GM18499 (cell line): ENCODE data around the gene SEMA4D.

Source experiments
- ATAC-seq: cut with Tn5 transposase; IDR thresholded peaks from one replicate; pipeline ENCODE4 v1.9.1; 2021; ENCODE audit warnings: moderate number of reproducible peaks; ENCODE audit not compliant: insufficient read depth, unreplicated experiment

SEMA4D gene

DNA sequence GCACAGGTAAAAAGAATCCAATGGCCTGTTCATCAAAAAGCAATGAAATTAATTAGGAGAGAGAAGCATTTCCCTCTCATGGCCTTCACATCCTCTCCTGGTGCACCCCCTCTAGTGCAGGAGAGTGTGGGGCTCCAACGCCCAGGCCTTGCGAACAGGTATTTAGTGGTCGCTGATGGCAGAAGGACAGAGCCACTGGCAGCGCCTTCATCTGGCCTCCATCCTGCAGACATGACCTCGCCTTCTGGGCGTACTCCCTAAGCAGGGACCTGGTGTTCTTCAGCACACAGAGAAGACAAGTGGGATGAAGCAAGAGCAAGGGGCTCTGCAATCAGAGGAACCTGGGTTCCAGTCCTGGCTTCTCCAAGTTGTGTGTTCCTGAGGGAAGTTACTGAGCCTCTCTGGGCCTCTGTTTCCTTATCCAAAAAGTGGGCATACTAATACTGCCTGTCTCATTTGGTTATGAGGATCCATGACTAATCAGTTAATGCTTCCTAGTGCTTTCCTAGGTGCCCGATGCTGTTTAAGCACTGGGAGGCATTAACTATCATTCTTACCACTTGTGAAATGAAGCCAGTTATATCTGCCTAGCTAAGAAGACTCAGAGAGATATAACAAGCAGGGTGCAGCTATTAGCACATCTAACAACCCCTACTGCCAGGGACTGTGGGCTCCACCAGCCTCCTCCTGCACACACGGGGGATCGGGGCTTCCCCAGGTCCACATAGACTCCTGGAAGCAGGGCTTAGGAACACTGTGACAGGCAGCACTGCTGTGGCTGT, 77.3 kb downstream of the SEMA4D start:
- ATAC-seq, result no peak

GRCh38 chr9:89419978-89420394, 77.9 kb downstream of the SEMA4D start:
- no peak for ATAC-seq

DNA sequence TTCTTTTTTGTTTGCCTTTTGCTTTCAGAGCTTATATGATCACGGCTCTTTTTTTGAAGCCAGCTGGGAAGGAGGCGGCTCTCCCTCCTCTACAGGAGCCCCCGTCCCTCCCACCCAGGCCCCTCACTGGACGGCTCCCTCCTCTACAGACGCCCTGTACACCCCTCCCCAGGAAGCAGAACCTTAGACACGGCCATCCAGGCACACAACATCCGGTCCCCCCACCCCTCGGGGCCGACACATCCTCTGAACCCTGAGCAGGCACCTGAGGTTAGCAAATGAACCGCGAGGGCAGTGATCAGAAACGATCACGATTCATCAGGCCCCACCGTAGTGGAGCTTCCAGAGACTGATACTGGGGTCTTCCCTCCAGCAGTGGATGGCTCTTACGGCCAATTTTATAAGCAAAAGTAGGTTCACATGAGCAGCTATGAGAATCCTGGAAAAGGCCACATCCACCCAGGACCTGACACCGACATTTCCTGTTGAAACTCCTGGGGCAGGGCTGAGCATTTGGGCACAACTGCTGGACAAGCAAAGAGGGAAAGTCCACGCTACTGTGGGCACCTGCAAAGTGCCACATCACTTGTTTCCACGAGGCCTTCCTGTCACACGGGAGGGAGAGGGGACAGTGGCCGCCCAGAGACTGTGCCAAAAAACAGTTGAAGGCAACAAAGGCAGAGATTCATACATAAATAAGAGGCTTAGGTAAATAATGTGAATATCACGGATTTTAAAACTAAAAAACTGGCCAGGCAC, 78.9 kb downstream of the SEMA4D start:
- ATAC-seq, result no peak

DNA sequence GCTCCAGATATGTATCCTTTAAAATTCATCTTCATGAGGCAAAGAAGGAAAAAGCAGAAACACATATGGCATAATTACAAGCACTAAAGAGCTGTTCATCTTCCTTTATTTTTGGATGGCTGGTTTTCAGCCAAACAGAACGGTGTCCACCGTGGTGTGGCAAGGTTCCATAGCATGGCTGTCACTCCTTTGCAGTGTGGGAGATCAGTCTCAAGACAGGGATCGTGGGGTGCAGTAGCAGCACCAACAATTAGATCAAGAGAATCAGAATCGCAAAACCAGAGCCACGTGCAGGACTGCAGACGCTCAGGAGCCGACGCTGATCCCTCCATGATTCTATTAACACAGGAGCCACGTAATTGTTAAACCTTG, 79.5 kb downstream of the SEMA4D start:
- ATAC-seq, result no peak

- ATAC-seq, result no peak
Observed at GRCh38 chr9:89417832-89418473, 80.0 kb downstream of the SEMA4D start.

DNA sequence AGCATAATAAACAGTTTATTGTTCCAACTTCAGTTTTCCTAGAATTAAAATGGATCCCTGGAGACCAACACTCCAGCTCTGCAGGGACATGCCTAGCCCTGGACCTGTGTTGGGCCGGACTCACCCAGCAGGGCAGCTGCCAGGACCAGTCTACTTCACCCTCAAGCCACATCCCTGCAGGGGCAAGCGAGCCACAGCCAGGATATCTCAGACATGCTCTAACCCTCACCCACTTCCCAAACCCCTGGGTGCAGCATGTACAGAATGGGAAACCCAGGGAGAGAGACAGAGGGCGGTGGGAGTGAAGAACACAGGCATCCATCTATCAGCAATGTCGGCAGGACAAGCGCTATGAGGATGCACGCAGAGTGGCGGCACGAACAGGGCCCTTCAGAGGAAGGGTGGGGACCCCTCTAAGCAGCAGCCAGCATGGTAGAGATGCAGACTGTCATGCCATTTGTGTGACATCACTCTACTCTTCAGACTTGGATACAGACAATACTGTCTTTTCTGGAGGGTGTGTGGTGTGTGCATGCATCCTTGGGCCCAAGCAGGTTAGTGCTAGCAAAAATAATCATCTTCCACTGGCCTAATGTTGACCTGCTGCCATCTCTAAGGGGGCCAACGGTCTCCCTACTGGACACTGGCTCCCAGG, 83.1 kb downstream of the SEMA4D start:
- no peak for ATAC-seq

GRCh38 chr9:89413963-89414638, 83.8 kb downstream of the SEMA4D start:
- no peak for ATAC-seq

- no peak for ATAC-seq
Observed at GRCh38 chr9:89412951-89413350, 85.0 kb downstream of the SEMA4D start.

DNA sequence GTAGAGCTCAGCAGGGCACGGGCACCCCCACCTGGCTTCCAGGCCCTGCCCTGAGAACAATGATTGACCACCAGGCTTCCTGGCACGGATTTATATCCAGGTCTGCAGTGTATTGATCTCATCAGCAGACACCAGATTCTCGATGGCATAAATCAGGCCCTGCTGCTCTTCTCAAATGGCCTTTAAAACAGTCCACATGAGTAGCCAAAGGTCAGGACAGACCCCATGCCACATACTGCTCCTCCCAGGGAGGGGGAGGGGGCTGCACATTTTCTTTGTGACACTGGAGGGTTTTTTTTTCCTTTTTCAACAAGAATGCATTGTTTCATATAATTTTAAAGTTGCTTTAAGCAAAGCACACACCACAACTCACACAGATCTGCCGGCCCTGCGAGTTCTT, 85.4 kb downstream of the SEMA4D start:
- ATAC-seq, result no peak

DNA sequence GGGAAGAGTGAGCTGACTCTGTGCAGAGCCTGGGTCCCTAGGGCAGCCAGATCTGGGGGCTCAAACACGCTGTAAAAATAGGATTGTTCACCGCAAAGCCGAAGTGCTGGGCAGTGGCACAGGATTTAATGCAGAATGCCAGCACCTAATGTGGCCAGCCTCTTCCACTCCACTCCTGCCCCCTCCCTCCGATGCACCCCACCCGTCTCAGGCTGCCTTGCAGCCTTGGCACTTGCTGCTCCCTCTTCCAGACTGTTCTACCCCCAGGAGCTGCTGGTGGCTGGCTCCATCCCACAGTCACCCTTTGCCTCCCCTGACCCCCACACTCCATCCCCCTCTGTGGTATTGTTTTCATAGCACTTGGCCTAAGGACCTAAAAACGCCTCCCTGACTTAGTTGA, 86.2 kb downstream of the SEMA4D start:
- ATAC-seq, result no peak

DNA sequence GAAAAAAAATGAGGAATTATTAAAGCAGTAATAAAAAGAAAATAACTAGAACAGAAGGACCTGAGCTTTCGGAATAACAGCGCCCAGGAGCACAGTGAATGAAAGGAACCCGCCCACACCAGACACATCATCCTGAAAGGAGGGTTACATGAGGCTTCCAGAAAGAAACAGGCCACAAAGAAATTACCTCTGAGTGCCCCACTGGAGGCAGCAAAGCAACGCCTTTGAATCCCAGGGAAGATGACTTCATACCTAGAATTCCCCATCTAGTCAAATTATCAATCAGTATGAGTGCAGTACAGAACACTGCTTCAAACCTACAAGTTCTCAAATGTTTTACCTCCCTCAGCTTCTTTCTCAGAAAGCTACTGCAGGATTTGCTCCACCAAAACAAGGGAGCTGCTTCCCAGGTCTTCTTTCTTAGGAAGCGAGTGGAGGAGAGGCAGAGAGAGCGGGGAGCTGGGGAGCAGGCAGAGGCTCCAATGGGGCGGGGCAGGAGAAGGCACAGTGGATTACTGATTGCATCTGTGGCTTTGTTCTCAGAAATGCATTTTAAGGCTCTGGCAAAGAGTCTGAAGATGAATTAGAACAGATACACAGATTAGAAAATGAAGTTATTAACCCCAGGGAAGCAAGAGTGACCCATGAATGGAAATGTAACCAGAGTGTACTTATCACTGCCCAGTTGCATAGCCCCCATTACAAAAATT, 87.1 kb downstream of the SEMA4D start:
- ATAC-seq, result peak; percentile 51

DNA sequence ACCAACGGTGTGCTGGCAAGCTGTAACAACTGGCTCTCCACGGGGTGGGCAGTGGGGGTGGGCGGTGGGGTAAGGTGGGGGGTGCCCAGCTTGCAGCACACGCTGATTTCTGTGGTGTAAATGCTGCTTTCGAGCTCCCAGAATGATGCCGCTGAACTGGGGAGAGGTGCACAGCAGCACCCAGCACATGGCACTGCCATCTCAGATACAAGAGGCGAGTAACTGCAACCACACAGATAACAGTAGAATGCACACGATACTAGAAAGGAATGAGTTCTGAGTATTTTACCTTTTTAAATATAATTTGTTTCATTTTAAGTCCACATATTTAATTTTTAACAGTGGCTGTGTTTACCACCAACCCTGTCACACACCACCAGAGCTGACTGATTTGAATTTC, 87.9 kb downstream of the SEMA4D start:
- ATAC-seq, result no peak

DNA sequence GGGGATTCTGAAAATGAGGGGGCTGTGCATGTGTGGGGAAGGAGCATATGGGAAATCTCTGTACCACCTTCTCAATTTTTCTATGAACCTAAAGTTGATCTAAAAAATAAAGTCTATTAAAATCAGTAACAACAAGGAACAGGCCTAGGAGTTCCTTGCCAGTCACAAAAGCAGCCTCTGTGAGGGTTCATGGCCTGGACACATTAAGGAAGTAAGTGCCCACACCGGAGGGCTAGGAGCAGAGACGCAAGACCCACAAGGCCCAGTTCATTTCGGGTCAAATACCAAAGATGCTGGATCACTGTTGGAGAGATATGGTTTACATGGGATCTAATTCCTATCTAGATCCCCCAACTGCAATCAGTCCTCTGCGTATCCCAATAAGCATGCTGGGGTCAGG, 88.4 kb downstream of the SEMA4D start:
- ATAC-seq, result no peak

DNA sequence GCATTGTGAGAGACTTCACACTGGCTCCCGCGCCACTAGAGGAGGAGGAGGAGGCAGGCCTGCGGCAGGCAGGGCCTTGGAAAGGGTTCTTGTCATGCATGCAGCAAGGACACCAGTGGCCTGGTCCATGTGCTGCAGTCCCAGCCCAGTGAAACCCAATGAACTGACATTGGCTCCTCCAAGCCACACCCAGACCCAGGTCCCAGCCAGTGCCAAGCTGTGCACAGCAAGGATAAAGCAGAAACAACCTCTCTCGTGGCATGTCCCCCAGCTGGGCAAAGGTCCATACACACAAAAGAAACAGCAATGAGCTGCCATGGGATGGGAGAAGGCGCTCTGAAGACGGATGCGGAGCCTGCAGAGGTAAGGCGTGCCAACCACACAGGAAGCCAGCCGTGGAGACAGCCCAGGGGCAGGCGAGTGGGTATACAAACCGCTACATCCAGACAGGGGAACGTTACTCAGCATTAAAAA, 89.2 kb downstream of the SEMA4D start:
- ATAC-seq, result no peak

GRCh38 chr9:89407070-89407469, 90.8 kb downstream of the SEMA4D start:
- ATAC-seq, result no peak

DNA sequence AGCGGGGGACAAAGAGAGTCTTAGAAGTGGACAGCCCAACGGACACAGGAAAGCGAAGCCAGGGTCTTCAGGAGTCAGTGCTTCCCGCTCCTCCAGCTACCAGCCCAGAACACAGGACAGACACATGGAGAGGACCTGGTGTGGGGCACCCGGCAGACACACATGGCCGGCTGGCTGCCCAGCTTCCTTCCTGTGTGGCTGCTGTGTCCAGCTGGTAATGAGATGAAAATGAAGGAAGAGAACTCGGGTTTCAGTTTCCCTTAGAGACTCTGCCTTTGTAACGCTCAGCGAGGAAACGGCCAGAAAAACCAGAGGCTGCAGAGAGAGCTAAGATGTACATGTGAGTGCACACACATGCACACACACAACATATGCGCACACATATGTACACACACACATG, 92.1 kb downstream of the SEMA4D start:
- ATAC-seq, result no peak

DNA sequence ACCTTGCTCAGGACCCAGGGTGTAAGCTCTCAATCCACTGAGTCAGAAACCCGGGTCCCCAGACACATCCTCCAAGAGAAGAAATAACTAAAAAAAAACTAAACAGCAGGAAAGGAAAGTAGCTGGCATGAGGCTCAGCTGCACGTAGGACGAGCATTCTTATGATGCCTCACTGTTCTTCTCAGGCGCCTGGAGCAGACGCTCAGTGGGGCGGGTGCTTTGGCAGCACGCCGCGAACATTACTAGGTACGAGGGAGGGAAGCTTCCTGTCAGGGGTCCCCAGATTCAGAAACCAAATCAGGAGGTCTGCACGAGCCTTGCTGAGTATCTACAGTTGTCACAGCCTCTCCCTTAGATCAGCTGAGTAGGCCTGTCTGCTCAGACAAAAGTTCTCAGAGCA, 93.8 kb downstream of the SEMA4D start:
- ATAC-seq, result no peak

DNA sequence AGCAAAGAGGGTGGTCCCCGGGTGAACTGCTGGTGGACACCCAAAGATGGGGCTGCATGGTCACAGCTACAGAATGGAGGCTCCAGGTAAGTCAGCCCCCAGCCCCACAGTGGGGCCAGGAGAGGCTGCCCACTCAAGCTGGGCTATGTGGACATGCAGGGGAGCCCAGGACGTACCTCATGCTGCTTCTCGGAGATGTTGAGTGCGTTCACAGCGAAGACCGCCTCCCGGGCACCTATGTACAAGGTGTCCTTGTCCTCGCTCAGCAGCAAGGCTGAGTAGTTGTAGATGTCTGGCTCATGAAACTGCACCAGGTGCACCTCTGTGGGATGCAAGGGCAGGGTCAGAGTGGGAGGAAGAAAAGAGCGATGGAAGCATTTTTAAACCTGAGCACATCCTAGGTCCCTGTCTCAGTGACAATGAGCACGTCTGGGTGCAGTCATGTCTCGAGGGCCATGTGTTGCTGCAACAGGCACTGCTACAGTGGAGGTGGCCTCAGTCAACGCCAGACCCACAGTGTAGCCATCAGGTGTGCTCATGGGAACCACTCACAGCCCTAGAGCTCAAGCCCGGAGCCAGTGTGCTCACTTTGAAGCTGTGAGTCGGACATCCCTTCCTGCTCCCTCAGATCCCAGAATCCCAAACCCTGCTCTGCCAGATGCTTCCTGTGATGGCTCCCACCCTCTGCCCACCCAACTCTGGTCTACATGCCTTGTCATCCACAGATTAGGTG, 95.1 kb downstream of the SEMA4D start:
- ATAC-seq, result no peak
